H9 (cell line): Measurements from ENCODE around the gene PREB. TPM values are rescaled to one million over a fixed set of nuclear protein-coding genes. Genes with fewer than 3 reads are reported as not detected.

Experiments
- DNase-seq: peaks from one replicate; pipeline ENCODE4 v3.0.0-alpha.2; 2017
- H2AFZ ChIP-seq: one replicate; pipeline ENCODE4 v1.6.1; 2013; ENCODE audit warnings: mild to moderate bottlenecking, low read length, control low read depth, moderate library complexity
- H2AK5ac ChIP-seq: 2 replicates; pipeline ENCODE4 v1.6.1; 2013; ENCODE audit warnings: low read length, control low read depth, mixed read lengths; ENCODE audit not compliant: insufficient read length
- H2BK120ac ChIP-seq: one replicate; pipeline ENCODE4 v1.6.1; 2013; ENCODE audit warnings: low read depth, mild to moderate bottlenecking, low read length, control low read depth, inconsistent platforms; ENCODE audit not compliant: poor library complexity, severe bottlenecking
- H2BK12ac ChIP-seq: 2 replicates; pipeline ENCODE4 v1.6.1; 2013; ENCODE audit warnings: low read length, control low read depth, mixed read lengths, low read depth; ENCODE audit not compliant: insufficient read length
- H2BK15ac ChIP-seq: 2 replicates; pipeline ENCODE4 v1.6.1; 2013; ENCODE audit warnings: low read depth, low read length, control low read depth
- H2BK20ac ChIP-seq: one replicate; pipeline ENCODE4 v1.6.1; 2013; ENCODE audit warnings: low read depth, mild to moderate bottlenecking, low read length, control low read depth, inconsistent platforms; ENCODE audit not compliant: poor library complexity, severe bottlenecking
- H2BK5ac ChIP-seq: 2 replicates; pipeline ENCODE4 v1.6.1; 2013; ENCODE audit warnings: low read length, control low read depth, mixed read lengths; ENCODE audit not compliant: insufficient read length
- H3K14ac ChIP-seq: 2 replicates; pipeline ENCODE4 v1.6.1; 2013; ENCODE audit warnings: low read length, control low read depth; ENCODE audit not compliant: insufficient read depth
- H3K18ac ChIP-seq: 2 replicates; pipeline ENCODE4 v1.6.1; 2013; ENCODE audit warnings: low read depth, mild to moderate bottlenecking, mixed read lengths, low read length, control low read depth; ENCODE audit not compliant: insufficient read length
- H3K23ac ChIP-seq: 2 replicates; pipeline ENCODE4 v1.6.1; 2013; ENCODE audit warnings: low read length, control low read depth, mixed read lengths, low read depth; ENCODE audit not compliant: insufficient read length
- H3K23me2 ChIP-seq: 2 replicates; pipeline ENCODE4 v1.6.1; 2013; ENCODE audit warnings: low read depth, mild to moderate bottlenecking, mixed read lengths, low read length, control low read depth; ENCODE audit not compliant: insufficient read length, poor library complexity, severe bottlenecking
- H3K27ac ChIP-seq: 2 replicates; pipeline ENCODE4 v1.5.1; 2013; ENCODE audit warnings: low read length, control low read depth, mixed read lengths, low read depth; ENCODE audit not compliant: insufficient read length
- H3K27me3 ChIP-seq: 2 replicates; pipeline ENCODE4 v1.6.1; 2013; ENCODE audit warnings: low read length, control low read depth, inconsistent platforms; ENCODE audit not compliant: insufficient read depth
- H3K4ac ChIP-seq: 2 replicates; pipeline ENCODE4 v1.6.1; 2013; ENCODE audit warnings: low read depth, mild to moderate bottlenecking, control low read depth, inconsistent platforms, low read length, moderate library complexity
- H3K4me1 ChIP-seq: 2 replicates; pipeline ENCODE4 v1.6.1; 2013; ENCODE audit warnings: low read length, control low read depth, inconsistent platforms; ENCODE audit not compliant: insufficient read depth
- H3K4me2 ChIP-seq: 2 replicates; pipeline ENCODE4 v1.6.1; 2013; ENCODE audit warnings: low read length, control low read depth, mixed read lengths; ENCODE audit not compliant: insufficient read length, insufficient read depth
- H3K56ac ChIP-seq: 2 replicates; pipeline ENCODE4 v1.6.1; 2013; ENCODE audit warnings: low read depth, mild to moderate bottlenecking, mixed read lengths, low read length, control low read depth; ENCODE audit not compliant: insufficient read length
- H3K79me1 ChIP-seq: 2 replicates; pipeline ENCODE4 v1.6.1; 2013; ENCODE audit warnings: low read depth, mild to moderate bottlenecking, moderate library complexity, low read length, control low read depth, inconsistent platforms; ENCODE audit not compliant: insufficient read depth, poor library complexity, severe bottlenecking
- H3K79me2 ChIP-seq: 2 replicates; pipeline ENCODE4 v1.6.1; 2013; ENCODE audit warnings: low read length, control low read depth, inconsistent platforms; ENCODE audit not compliant: insufficient read depth
- H3K9ac ChIP-seq: 2 replicates; pipeline ENCODE4 v1.6.1; 2013; ENCODE audit warnings: low read length, control low read depth, mixed read lengths; ENCODE audit not compliant: insufficient read length; ENCODE audit errors: extremely low read depth
- H3K9me3 ChIP-seq: one replicate; pipeline ENCODE4 v1.6.1; 2013; ENCODE audit warnings: low read depth, low read length, inconsistent platforms; ENCODE audit not compliant: control insufficient read depth
- H3T11ph ChIP-seq: one replicate; pipeline ENCODE4 v1.6.1; 2013; ENCODE audit warnings: mild to moderate bottlenecking, low read length, control low read depth, inconsistent platforms
- H4K20me1 ChIP-seq: one replicate; pipeline ENCODE4 v1.6.1; 2013; ENCODE audit not compliant: control insufficient read depth, insufficient read length, insufficient read depth
- H4K5ac ChIP-seq: 2 replicates; pipeline ENCODE4 v1.6.1; 2013; ENCODE audit warnings: low read depth, mild to moderate bottlenecking, mixed read lengths, low read length, control low read depth; ENCODE audit not compliant: insufficient read length
- H4K8ac ChIP-seq: replicated peaks from 2 replicates; pipeline ENCODE4 v1.6.1; 2013; ENCODE audit warnings: low read length, control low read depth, mixed read lengths, low read depth; ENCODE audit not compliant: insufficient read length
- H4K91ac ChIP-seq: 2 replicates; pipeline ENCODE4 v1.6.1; 2013; ENCODE audit warnings: low read depth, mild to moderate bottlenecking, moderate library complexity, mixed read lengths, low read length, control low read depth; ENCODE audit not compliant: insufficient read length
- H3K27ac Mint-ChIP-seq, 3 experiments: 2 replicates in 2 of 3; 3 replicates in 1 of 3; pipeline ENCODE4 v1.8.0; 2020 to 2021; ENCODE audit warnings: mixed read lengths in 3 of 3, mild to moderate bottlenecking in 1 of 3, moderate library complexity in 1 of 3
- H3K27me3 Mint-ChIP-seq: 2 replicates; pipeline ENCODE4 v1.8.0; 2021; ENCODE audit warnings: low read depth, mild to moderate bottlenecking, moderate library complexity, mixed read lengths
- H3K36me3 Mint-ChIP-seq, 3 experiments: 2 replicates in 2 of 3; 3 replicates in 1 of 3; pipeline ENCODE4 v1.8.0; 2020 to 2021; ENCODE audit warnings: low read depth in 3 of 3, mixed read lengths in 3 of 3; ENCODE audit not compliant: insufficient read depth in 1 of 3
- H3K4me1 Mint-ChIP-seq, 2 experiments: 2 replicates each; pipeline ENCODE4 v1.8.0; 2020; ENCODE audit warnings: mixed read lengths in 2 of 2
- H3K4me3 Mint-ChIP-seq, 2 experiments: 2 replicates in 1 of 2; 3 replicates in 1 of 2; pipeline ENCODE4 v1.8.0; 2020 to 2021; ENCODE audit warnings: mild to moderate bottlenecking in 2 of 2, mixed read lengths in 2 of 2, moderate library complexity in 1 of 2
- H3K9me3 Mint-ChIP-seq, 2 experiments: 2 replicates in 1 of 2; 3 replicates in 1 of 2; pipeline ENCODE4 v1.8.0; 2020; ENCODE audit warnings: mild to moderate bottlenecking in 2 of 2, mixed read lengths in 2 of 2, moderate library complexity in 1 of 2
- WGBS: extraction: QIAGEN DNeasy Blood & Tissue Kit; methylation state at CpG from one replicate; pipeline ENCODE4 v1.1.7; 2013; ENCODE audit warnings: missing lambda C conversion rate, low lambda C conversion rate, mixed read lengths; ENCODE audit not compliant: insufficient read length; ENCODE audit errors: extremely low coverage; 5-methylcytosine and 5-hydroxymethylcytosine counted together
- total RNA-seq: library from RNA; stranded (reverse); gene quantifications from 2 replicates; pipeline ENCODE4 v1.2.1, GENCODE V29; 2021
- TF ChIP-seq, protein P1 (sequence below): fragments of 200-600 bp; sonication (generic); conservative IDR thresholded peaks from 3 replicates; pipeline ENCODE4 v1.8.0; 2021; ENCODE audit warnings: antibody characterized with exemption, mild to moderate bottlenecking

PREB gene
- total RNA-seq, 1 experiment from 2014 or later: 43.6 TPM

DNA sequence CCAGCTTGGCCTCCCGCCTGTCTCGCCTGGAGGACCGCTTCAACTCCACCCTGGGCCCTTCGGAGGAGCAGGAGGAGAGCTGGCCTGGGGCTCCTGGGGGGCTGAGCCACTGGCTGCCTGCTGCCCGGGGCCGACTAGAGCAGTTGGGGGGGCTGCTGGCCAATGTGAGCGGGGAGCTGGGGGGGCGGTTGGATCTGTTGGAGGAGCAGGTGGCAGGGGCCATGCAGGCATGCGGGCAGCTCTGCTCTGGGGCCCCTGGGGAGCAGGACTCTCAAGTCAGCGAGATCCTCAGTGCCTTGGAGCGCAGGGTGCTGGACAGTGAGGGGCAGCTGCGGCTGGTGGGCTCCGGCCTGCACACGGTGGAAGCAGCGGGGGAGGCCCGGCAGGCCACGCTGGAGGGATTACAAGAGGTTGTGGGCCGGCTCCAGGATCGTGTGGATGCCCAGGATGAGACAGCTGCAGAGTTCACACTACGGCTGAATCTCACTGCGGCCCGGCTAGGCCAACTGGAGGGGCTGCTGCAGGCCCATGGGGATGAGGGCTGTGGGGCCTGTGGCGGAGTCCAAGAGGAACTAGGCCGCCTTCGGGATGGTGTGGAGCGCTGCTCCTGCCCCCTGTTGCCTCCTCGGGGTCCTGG lies 51.5 kb downstream of the PREB start:
- Histone ChIP-seq H2BK120ac (no peak overlapping the region), H2AFZ (no peak overlapping the region), H3K79me1 (no peaks in the 10 kb centered on the region), H2BK15ac (no peak overlapping the region), H3K4ac (no peak overlapping the region), H4K91ac (no peak overlapping the region), H3K27me3 (no peaks in the 10 kb centered on the region), H4K5ac (no peak overlapping the region), H2BK12ac (no peak overlapping the region), H4K20me1 (no peaks in the 10 kb centered on the region), H2BK20ac (no peak overlapping the region), H3K27ac (no peak overlapping the region), H3K9ac (no peak overlapping the region), H2AK5ac (no peak overlapping the region), H3K23ac (no peak overlapping the region), H4K8ac (no peak overlapping the region), H3K18ac (no peak overlapping the region), H3K79me2 (no peaks in the 10 kb centered on the region), H3K9me3 (no peaks in the 10 kb centered on the region), H2BK5ac (no peak overlapping the region), H3K23me2 (peaks cover 13% of the 10 kb centered on the region), H3K56ac (no peak overlapping the region), H3K4me2 (no peak overlapping the region), H3K14ac (no peak overlapping the region), H3T11ph (no peak overlapping the region), H3K4me1 (no peaks in the 10 kb centered on the region)
- Mint-ChIP-seq H3K27ac (no peak overlapping the region), H3K4me3 (no peak overlapping the region), H3K4me1 (peaks cover 25 to 47% of the 10 kb centered on the region in 2 experiments), H3K36me3 (no peaks in the 10 kb centered on the region; a peak in 1 of 7 replicates), H3K27me3 (peaks cover 22% of the 10 kb centered on the region), H3K9me3 (no peaks in the 10 kb centered on the region)
- no peak for DNase-seq
- TF ChIP-seq, protein P1, sequence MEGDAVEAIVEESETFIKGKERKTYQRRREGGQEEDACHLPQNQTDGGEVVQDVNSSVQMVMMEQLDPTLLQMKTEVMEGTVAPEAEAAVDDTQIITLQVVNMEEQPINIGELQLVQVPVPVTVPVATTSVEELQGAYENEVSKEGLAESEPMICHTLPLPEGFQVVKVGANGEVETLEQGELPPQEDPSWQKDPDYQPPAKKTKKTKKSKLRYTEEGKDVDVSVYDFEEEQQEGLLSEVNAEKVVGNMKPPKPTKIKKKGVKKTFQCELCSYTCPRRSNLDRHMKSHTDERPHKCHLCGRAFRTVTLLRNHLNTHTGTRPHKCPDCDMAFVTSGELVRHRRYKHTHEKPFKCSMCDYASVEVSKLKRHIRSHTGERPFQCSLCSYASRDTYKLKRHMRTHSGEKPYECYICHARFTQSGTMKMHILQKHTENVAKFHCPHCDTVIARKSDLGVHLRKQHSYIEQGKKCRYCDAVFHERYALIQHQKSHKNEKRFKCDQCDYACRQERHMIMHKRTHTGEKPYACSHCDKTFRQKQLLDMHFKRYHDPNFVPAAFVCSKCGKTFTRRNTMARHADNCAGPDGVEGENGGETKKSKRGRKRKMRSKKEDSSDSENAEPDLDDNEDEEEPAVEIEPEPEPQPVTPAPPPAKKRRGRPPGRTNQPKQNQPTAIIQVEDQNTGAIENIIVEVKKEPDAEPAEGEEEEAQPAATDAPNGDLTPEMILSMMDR: no peak
- WGBS: no CpG with 5 or more reads among the region's 27 CpGs
